GM12878 (cell line): ENCODE results near the gene MYCBP2. TPM values are rescaled to one million over a fixed set of nuclear protein-coding genes. Genes with fewer than 3 reads are reported as not detected.

Source experiments
- ATAC-seq: fragments of 200-7000 bp; cut with Tn5 transposase; 3 replicates; pipeline ENCODE4 v1.9.1; 2020; ENCODE audit warnings: mild to moderate bottlenecking, moderate library complexity
- BruUV-seq: library from RNA; stranded (reverse); fragments of 400-500 nt; replicated peaks from 2 replicates; lab custom pipeline; 2021; lab: Mats Ljungman, UMichigan
- CTCF ChIA-PET: fragments of 300-600 bp; sonication (Branson Sonifier 250); formaldehyde crosslinking; extraction: SDS; loops from one replicate; lab custom pipeline; 2021; ENCODE audit warnings: inconsistent platforms; lab: Yijun Ruan, JAX
- POLR2A ChIA-PET: fragments of 350-600 bp; formaldehyde crosslinking; extraction: SDS; loops from one replicate; lab custom pipeline; 2021; ENCODE audit warnings: inconsistent platforms; lab: Charles Lee
- RAD21 ChIA-PET: fragments of 300-600 bp; sonication (Branson Sonifier 250); formaldehyde crosslinking; loops from one replicate; lab custom pipeline; 2023; ENCODE audit warnings: antibody characterized with exemption; ENCODE audit not compliant: unreplicated experiment; lab: Charles Lee
- SMC1A ChIA-PET: fragments of 300-600 bp; sonication (Branson Sonifier 250); formaldehyde crosslinking; loops from one replicate; lab custom pipeline; 2023; ENCODE audit not compliant: unreplicated experiment, uncharacterized antibody; lab: Charles Lee
- DNase-seq: peaks from one replicate; pipeline ENCODE4 v3.0.0-alpha.2; 2011; ENCODE audit warnings: low read depth, low spot score
- FAIRE-seq: peaks from 3 replicates; lab custom pipeline; 2011; peaks lifted over from hg19 to GRCh38; lab: Jason Lieb, UNC
- H2AFZ ChIP-seq: 2 replicates; pipeline ENCODE4 v1.6.0; 2011; ENCODE audit warnings: low read depth, low read length, control low read depth; ENCODE audit not compliant: control insufficient read depth
- H3K27ac ChIP-seq: 2 replicates; pipeline ENCODE4 v1.5.1; 2011; ENCODE audit warnings: control low read depth; ENCODE audit not compliant: control insufficient read depth, insufficient read depth
- H3K27me3 ChIP-seq, 2 experiments: replicated peaks in 1 of 2; 2 replicates each; pipeline versions ENCODE4 v1.6.0 to v1.6.1; 2011; ENCODE audit warnings: low read length in 1 of 2; ENCODE audit not compliant: control insufficient read depth in 2 of 2, insufficient read depth in 2 of 2
- H3K36me3 ChIP-seq, 2 experiments: 2 replicates each; pipeline ENCODE4 v1.5.1; 2011; ENCODE audit warnings: low read length in 1 of 2; ENCODE audit not compliant: control insufficient read depth in 2 of 2, insufficient read depth in 2 of 2
- H3K4me1 ChIP-seq: 2 replicates; pipeline ENCODE4 v1.6.1; 2011; ENCODE audit warnings: mild to moderate bottlenecking, low read length, moderate library complexity, mixed read lengths; ENCODE audit not compliant: control insufficient read depth, insufficient read depth
- H3K4me2 ChIP-seq: 2 replicates; pipeline ENCODE4 v1.6.0; 2011; ENCODE audit warnings: control low read depth; ENCODE audit not compliant: control insufficient read depth, insufficient read depth
- H3K4me3 ChIP-seq: fragments of 200-600 bp; sonication (generic); 2 replicates; pipeline ENCODE4 v1.5.1; 2016
- H3K79me2 ChIP-seq: 2 replicates; pipeline ENCODE4 v1.6.0; 2011; ENCODE audit warnings: low read length; ENCODE audit not compliant: control insufficient read depth, insufficient read depth
- H3K9ac ChIP-seq: 2 replicates; pipeline ENCODE4 v1.8.0; 2011; ENCODE audit warnings: low read length, control low read depth, mixed read lengths; ENCODE audit not compliant: control insufficient read depth, insufficient read depth
- H3K9me3 ChIP-seq: replicated peaks from 3 replicates; pipeline ENCODE4 v1.5.1; 2011; ENCODE audit warnings: mild to moderate bottlenecking, low read length; ENCODE audit not compliant: control insufficient read depth, insufficient read depth
- H4K20me1 ChIP-seq: 2 replicates; pipeline ENCODE4 v1.6.0; 2011; ENCODE audit not compliant: control insufficient read depth, insufficient read depth
- BACH1 ChIP-seq: fragments of 450-650 bp; IDR thresholded peaks from 2 replicates; pipeline ENCODE4 v1.6.1; 2017; ENCODE audit warnings: mild to moderate bottlenecking, borderline replicate concordance
- ETV6 ChIP-seq, 2 experiments: fragments of 450-650 bp in 1 of 2; IDR thresholded peaks in 1 of 2; conservative IDR thresholded peaks in 1 of 2; 2 replicates each; pipeline ENCODE4 v1.6.1; 2014; ENCODE audit warnings: antibody characterized with exemption in 1 of 2, borderline replicate concordance in 1 of 2, low read depth in 1 of 2, mild to moderate bottlenecking in 1 of 2, moderate library complexity in 1 of 2
- PML ChIP-seq: IDR thresholded peaks from 2 replicates; pipeline ENCODE4 v1.6.1; 2012; ENCODE audit warnings: low read length, inconsistent platforms
- PRDM15 ChIP-seq: fragments of 450-650 bp; formaldehyde crosslinking; IDR thresholded peaks from 2 replicates; pipeline ENCODE4 v1.4.0; 2020; ENCODE audit warnings: mild to moderate bottlenecking, moderate library complexity
- ZBTB4 ChIP-seq: fragments of 450-650 bp; formaldehyde crosslinking; IDR thresholded peaks from 2 replicates; pipeline ENCODE4 v1.4.0; 2022; ENCODE audit warnings: mild to moderate bottlenecking, moderate library complexity
- ZSCAN29 ChIP-seq: fragments of 450-650 bp; IDR thresholded peaks from 2 replicates; pipeline ENCODE4 v1.6.1; 2017; ENCODE audit warnings: mild to moderate bottlenecking, moderate library complexity
- WGBS: methylation state at CpG from one replicate; pipeline ENCODE4 v1.1.6; 2016; ENCODE audit warnings: low lambda C conversion rate; ENCODE audit not compliant: insufficient replicate concordance, insufficient coverage; ENCODE audit errors: missing lambda C conversion rate; 5-methylcytosine and 5-hydroxymethylcytosine counted together
- in situ Hi-C: fragments of 300-500 bp; cut with MboI; formaldehyde crosslinking; loops from 9 replicates; pipeline ENCODE4 v1.14.3; 2018; ENCODE audit warnings: mixed read lengths
- intact Hi-C: fragments of 100-400 bp; cut with micrococcal nuclease; formaldehyde crosslinking; loops from one replicate; pipeline ENCODE4 v1.14.2; 2022; ENCODE audit not compliant: unreplicated experiment
- polyA plus RNA-seq, 11 experiments: library from polyadenylated mRNA; depleted of rRNA in 4 of 11; unstranded in 6 of 11; stranded (reverse) in 5 of 11; fragments of >200 nt; fragmentation: Nextera tagmentation in 4 of 11; fragmentation: Illumina TruSeq in 1 of 11; extraction: Ambion mirVana in 4 of 11; extraction: Trizol in 1 of 11; gene quantifications; 1 replicate in 1 of 11; 2 replicates in 10 of 11; pipeline versions ENCODE4 v1.2.1 to v1.2.3, GENCODE V29; 2011 to 2016; ENCODE audit warnings: inconsistent platforms in 2 of 11, missing spikeins in 2 of 11, low read depth in 1 of 11
- total RNA-seq, 4 experiments: library from RNA; depleted of rRNA in 3 of 4; stranded (reverse); fragments of >200 nt in 3 of 4; fragmentation: Illumina TruSeq in 1 of 4; extraction: Trizol in 1 of 4; gene quantifications; 2 replicates each; pipeline versions ENCODE4 v1.2.1 to v1.2.3, GENCODE V29; 2013 to 2021

Gene MYCBP2
- total and polyA plus RNA-seq, 10 of the 15 experiments (the other 5 are each of a cell fraction or from before 2014, with no cell fraction given): 51.9 to 152 (median 98.2) TPM

- H3K27ac ChIP-seq: no peak overlapping the region
- CTCF ChIA-PET: interaction anchor here (0.8 to 0.9 kb wide), 2 partner anchors 9 to 10 kb away, joined by 3 to 4 read pairs; no protein-coding TSS in a partner anchor
- WGBS: 98% methylated on average over 3 of the region's 3 CpGs
Observed at GRCh38 chr13:77310579-77311279, 16.2 kb downstream of the MYCBP2 start.

More at GRCh38 chr13:77310579-77311279, 16.2 kb downstream of the MYCBP2 start:
- Histone ChIP-seq H3K4me2 (no peak overlapping the region), H3K4me3 (no peak overlapping the region), H2AFZ (no peak overlapping the region), H3K36me3 (no peaks in the 10 kb centered on the region; a peak in 1 of 4 replicates), H4K20me1 (no peaks in the 10 kb centered on the region), H3K27me3 (no peaks in the 10 kb centered on the region), H3K4me1 (peaks cover 15% of the 10 kb centered on the region), H3K9me3 (no peaks in the 10 kb centered on the region), H3K79me2 (peaks cover 98% of the 10 kb centered on the region), H3K9ac (no peak overlapping the region)
- no peak for FAIRE-seq
- ATAC-seq: no peak
- no TSS peak for BruUV-seq
- intact Hi-C loops: no loop called here
- no peak for DNase-seq
- ChIA-PET RAD21 (no interaction called here), SMC1A (interaction anchor here (0.6 to 8.9 kb wide), 7 partner anchors 10 to 167 kb away, joined by 3 to 53 read pairs (median 4); no protein-coding TSS in a partner anchor), POLR2A (interaction anchor here (0.5 to 2.3 kb wide), 5 partner anchors 10 to 326 kb away, joined by 3 to 8 read pairs (median 4); no protein-coding TSS in a partner anchor)
- in situ Hi-C loops: no loop called here
- TF ChIP-seq ZBTB4 (CRISPR knock-in tag) (no peak), PML (no peak), ETV6 (conservative IDR thresholded peaks at IDR 0.05 in 1 of 2, IDR thresholded peaks at IDR 0.05 in 1 of 2; ENCODE audit: borderline replicate concordance in 1 of 2, low read depth in 1 of 2) (no peak), BACH1 (no peak), ZSCAN29 (no peak), PRDM15 (CRISPR knock-in tag) (no peak)
